Neutrophil (primary cell): ENCODE results near the gene GALNTL6.

Experiments used
- H3K27ac ChIP-seq: fragments of 200-600 bp; sonication (generic); 2 replicates; pipeline ENCODE4 v1.5.1; 2016; ENCODE audit warnings: mild to moderate bottlenecking, moderate library complexity
- H3K27me3 ChIP-seq: fragments of 200-600 bp; sonication (generic); 2 replicates; pipeline ENCODE4 v1.6.0; 2016; ENCODE audit warnings: mild to moderate bottlenecking
- H3K36me3 ChIP-seq: fragments of 200-600 bp; sonication (generic); 2 replicates; pipeline ENCODE4 v1.5.1; 2017
- H3K4me1 ChIP-seq, 2 experiments: fragments of 200-600 bp in 1 of 2; sonication (generic) in 1 of 2; 1 replicate in 1 of 2; 2 replicates in 1 of 2; pipeline versions ENCODE4 v1.5.1 to v1.6.1; 2013 to 2016; ENCODE audit warnings: low read depth in 1 of 2, low read length in 1 of 2, mild to moderate bottlenecking in 1 of 2, moderate library complexity in 1 of 2; ENCODE audit not compliant: control insufficient read depth in 1 of 2, insufficient read depth in 1 of 2
- H3K4me3 ChIP-seq, 2 experiments: fragments of 200-600 bp in 1 of 2; sonication (generic) in 1 of 2; 1 replicate in 1 of 2; 2 replicates in 1 of 2; pipeline ENCODE4 v1.5.1; 2013 to 2016; ENCODE audit warnings: low read depth in 1 of 2, low read length in 1 of 2, mild to moderate bottlenecking in 1 of 2, moderate library complexity in 1 of 2
- H3K9me3 ChIP-seq: fragments of 200-600 bp; sonication (generic); 2 replicates; pipeline ENCODE4 v1.5.1; 2016
- CTCF ChIP-seq: fragments of 200-600 bp; sonication (generic); IDR thresholded peaks from 2 replicates; pipeline ENCODE4 v1.5.1; 2016; ENCODE audit warnings: antibody characterized with exemption

The GALNTL6 gene

DNA sequence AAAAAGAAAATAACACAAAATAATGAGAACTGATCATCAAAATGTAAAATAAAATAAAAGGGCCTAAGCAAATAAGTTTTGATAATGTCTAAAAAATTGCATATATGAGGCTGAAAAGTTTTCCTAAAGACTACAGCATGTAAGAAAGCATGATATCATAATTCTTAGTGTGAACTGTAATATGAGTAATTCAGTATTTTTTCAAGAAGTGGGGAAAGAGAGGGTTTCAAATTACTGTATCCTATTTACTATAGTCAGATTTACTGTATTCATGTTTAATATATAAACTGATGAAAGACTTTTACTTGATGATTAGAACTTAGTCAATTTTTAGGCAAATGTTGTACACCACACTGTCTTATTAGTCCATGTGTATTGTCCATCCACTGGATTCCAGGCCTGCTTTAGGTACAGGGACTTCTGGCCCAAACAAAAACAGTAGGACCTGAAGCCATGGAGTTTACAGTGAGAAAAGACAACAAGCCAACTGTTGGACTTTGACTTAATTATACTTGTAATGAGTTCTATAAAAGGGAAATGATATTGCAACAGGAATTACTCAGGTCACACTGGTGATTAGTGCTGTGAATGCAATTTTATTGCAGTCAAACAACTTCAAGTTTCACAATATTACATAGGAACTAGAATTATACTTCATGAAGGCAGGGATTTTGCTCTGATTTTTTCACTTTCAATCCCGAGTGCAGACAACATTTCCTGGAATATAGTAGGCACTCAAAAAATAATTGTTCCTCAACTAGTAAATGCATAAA is 837.7 kb downstream of the GALNTL6 start:
- Histone ChIP-seq H3K4me1 (no peaks in the 10 kb centered on the region), H3K4me3 (no peak overlapping the region), H3K27ac (no peak overlapping the region), H3K27me3 (no peaks in the 10 kb centered on the region), H3K36me3 (no peaks in the 10 kb centered on the region), H3K9me3 (no peaks in the 10 kb centered on the region)
- TF ChIP-seq CTCF, result no peak

DNA sequence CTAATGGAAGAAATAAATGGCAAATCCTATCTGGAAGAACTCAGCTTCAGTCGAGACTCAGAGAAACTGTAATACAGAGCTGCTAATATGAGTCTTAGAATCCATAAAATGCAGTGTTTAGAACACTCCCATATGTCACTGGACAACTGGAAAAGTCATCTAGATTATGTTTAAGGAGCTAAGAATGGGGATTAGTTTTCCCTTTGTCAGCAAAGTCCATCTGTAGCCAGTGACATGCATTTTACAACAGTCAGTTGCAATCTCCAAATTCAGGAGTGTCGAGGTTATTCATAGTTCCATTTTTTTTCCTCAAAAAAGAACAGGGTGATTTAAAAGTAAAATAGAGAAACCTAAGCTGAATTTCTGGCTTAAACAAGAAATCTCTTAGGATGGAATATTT is 838.8 kb downstream of the GALNTL6 start:
- Histone ChIP-seq H3K36me3 (no peaks in the 10 kb centered on the region), H3K4me3 (no peak overlapping the region), H3K9me3 (no peaks in the 10 kb centered on the region), H3K4me1 (no peaks in the 10 kb centered on the region), H3K27ac (no peak overlapping the region), H3K27me3 (no peaks in the 10 kb centered on the region)
- no peak for TF ChIP-seq CTCF

- Histone ChIP-seq H3K27me3 (no peaks in the 10 kb centered on the region), H3K4me3 (no peak overlapping the region), H3K9me3 (no peaks in the 10 kb centered on the region), H3K4me1 (no peaks in the 10 kb centered on the region), H3K36me3 (no peaks in the 10 kb centered on the region), H3K27ac (no peak overlapping the region)
- no peak for TF ChIP-seq CTCF
Observed at GRCh38 chr4:172652369-172652768, 839.2 kb downstream of the GALNTL6 start.

- no peaks in the 10 kb centered on the region for H3K36me3 ChIP-seq
- no peaks in the 10 kb centered on the region for H3K9me3 ChIP-seq
- no peaks in the 10 kb centered on the region for H3K27me3 ChIP-seq
- no peaks in the 10 kb centered on the region for H3K4me1 ChIP-seq
- no peak for TF ChIP-seq CTCF
- H3K27ac ChIP-seq, result no peak overlapping the region
- no peak overlapping the region for H3K4me3 ChIP-seq
Observed at GRCh38 chr4:172653676-172654075, 840.5 kb downstream of the GALNTL6 start.

- H3K4me1 ChIP-seq, result no peaks in the 10 kb centered on the region
- no peaks in the 10 kb centered on the region for H3K27me3 ChIP-seq
- no peak for TF ChIP-seq CTCF
- no peak overlapping the region for H3K27ac ChIP-seq
- no peaks in the 10 kb centered on the region for H3K36me3 ChIP-seq
- no peaks in the 10 kb centered on the region for H3K9me3 ChIP-seq
- H3K4me3 ChIP-seq, result no peak overlapping the region
Observed at GRCh38 chr4:172654457-172654856, 841.3 kb downstream of the GALNTL6 start.
